Tibial artery (tissue), 4 donors: Measurements from ENCODE around the gene ACER3.

Source experiments
- DNase-seq, 2 donors: peaks; one replicate each; pipeline ENCODE4 v3.0.0-alpha.2; 2019
- H3K27ac ChIP-seq, 2 donors: fragments of 200-600 bp; sonication (generic) in 1 of 2; 1 replicate in 1 of 2; 2 replicates in 1 of 2; pipeline ENCODE4 v1.5.1; 2018 to 2019; ENCODE audit warnings: mild to moderate bottlenecking in 1 of 2
- H3K27me3 ChIP-seq, 2 donors: fragments of 200-600 bp; sonication (generic) in 1 of 2; one replicate each; pipeline versions ENCODE4 v1.5.1 to v1.6.0; 2016 to 2019
- H3K36me3 ChIP-seq, 3 donors: fragments of 200-600 bp; sonication (generic) in 2 of 3; one replicate each; pipeline ENCODE4 v1.5.1; 2016 to 2019; ENCODE audit warnings: mild to moderate bottlenecking in 2 of 3
- H3K4me1 ChIP-seq, 4 donors: fragments of 200-600 bp; sonication (generic) in 2 of 4; 1 replicate in 3 of 4; 2 replicates in 1 of 4; pipeline ENCODE4 v1.5.1; 2016 to 2019
- H3K4me3 ChIP-seq, 2 donors: fragments of 200-600 bp; sonication (generic) in 1 of 2; 1 replicate in 1 of 2; 2 replicates in 1 of 2; pipeline ENCODE4 v1.5.1; 2018 to 2019; ENCODE audit warnings: mild to moderate bottlenecking in 2 of 2
- H3K9me3 ChIP-seq, 3 donors: fragments of 200-600 bp; sonication (generic) in 1 of 3; one replicate each; pipeline ENCODE4 v1.5.1; 2016 to 2019
- CTCF ChIP-seq, 2 experiments: fragments of 200-600 bp in 1 of 2; fragments of 450-650 bp in 1 of 2; IDR thresholded peaks; one replicate each; pipeline ENCODE4 v1.5.1; 2017 to 2019; ENCODE audit warnings: antibody characterized with exemption in 2 of 2, mild to moderate bottlenecking in 1 of 2, moderate library complexity in 1 of 2
- intact Hi-C: fragments of 100-400 bp; cut with DNase I; formaldehyde crosslinking; loops from one replicate; pipeline ENCODE4 v1.15.0; 2023; ENCODE audit warnings: low total_unique reads

Gene ACER3

GRCh38 chr11:76927160-76927559 is 66.4 kb downstream of the ACER3 start:
- no peaks in the 10 kb centered on the region for H3K4me1 ChIP-seq
- peaks cover 0 to 4% (median 2%) of the 10 kb centered on the region in 3 donors for H3K36me3 ChIP-seq
- no peak for DNase-seq
- no peak for TF ChIP-seq CTCF (IDR thresholded peaks at IDR 0.05)
- H3K9me3 ChIP-seq = no peaks in the 10 kb centered on the region
- no peak overlapping the region for H3K27ac ChIP-seq
- intact Hi-C loops = no loop called here
- no peak overlapping the region for H3K4me3 ChIP-seq
- no peaks in the 10 kb centered on the region for H3K27me3 ChIP-seq

GRCh38 chr11:76935042-76935441 is 74.3 kb downstream of the ACER3 start:
- no peak overlapping the region for H3K27ac ChIP-seq
- intact Hi-C loops = no loop called here
- TF ChIP-seq CTCF (IDR thresholded peaks at IDR 0.05) = no peak

GRCh38 chr11:76939219-76939631 is 78.5 kb downstream of the ACER3 start:
- H3K27me3 ChIP-seq = no peaks in the 10 kb centered on the region
- intact Hi-C loops = no loop called here
- no peak overlapping the region for H3K4me3 ChIP-seq
- no peak for TF ChIP-seq CTCF (IDR thresholded peaks at IDR 0.05)
- peaks cover 0 to 18% (median 16%) of the 10 kb centered on the region in 3 donors for H3K36me3 ChIP-seq
- no peak overlapping the region for H3K27ac ChIP-seq
- no peaks in the 10 kb centered on the region for H3K4me1 ChIP-seq
- no peak for DNase-seq
- H3K9me3 ChIP-seq = peaks cover 0 to 11% (median 2%) of the 10 kb centered on the region in 3 donors

More at GRCh38 chr11:76935042-76935441, 74.3 kb downstream of the ACER3 start:
- H3K4me3 ChIP-seq = no peak overlapping the region
- DNase-seq = no peak
- H3K4me1 ChIP-seq = no peaks in the 10 kb centered on the region
- H3K36me3 ChIP-seq = peaks cover 5 to 23% (median 22%) of the 10 kb centered on the region in 3 donors
- no peaks in the 10 kb centered on the region for H3K27me3 ChIP-seq
- peaks cover 0 to 11% (median 0%) of the 10 kb centered on the region in 3 donors for H3K9me3 ChIP-seq

GRCh38 chr11:76944225-76944624 is 83.5 kb downstream of the ACER3 start:
- intact Hi-C loops = no loop called here
- Histone ChIP-seq H3K27ac (no peak overlapping the region), H3K4me3 (no peak overlapping the region), H3K36me3 (peaks cover 0 to 5% (median 0%) of the 10 kb centered on the region in 3 donors), H3K27me3 (no peaks in the 10 kb centered on the region), H3K4me1 (no peaks in the 10 kb centered on the region), H3K9me3 (peaks cover 0 to 4% (median 0%) of the 10 kb centered on the region in 3 donors)
- no peak for TF ChIP-seq CTCF (IDR thresholded peaks at IDR 0.05)
- no peak for DNase-seq

GRCh38 chr11:76946223-76946622 is 85.5 kb downstream of the ACER3 start:
- Histone ChIP-seq H3K4me1 (no peaks in the 10 kb centered on the region), H3K27ac (no peak overlapping the region), H3K4me3 (no peak overlapping the region), H3K9me3 (peaks cover 0 to 4% (median 0%) of the 10 kb centered on the region in 3 donors), H3K36me3 (peaks cover 0 to 5% (median 0%) of the 10 kb centered on the region in 3 donors), H3K27me3 (no peaks in the 10 kb centered on the region)
- no peak for DNase-seq
- intact Hi-C loops = no loop called here
- TF ChIP-seq CTCF (IDR thresholded peaks at IDR 0.05) = no peak

GRCh38 chr11:76947190-76947589 is 86.5 kb downstream of the ACER3 start:
- no peaks in the 10 kb centered on the region for H3K27me3 ChIP-seq
- no peak overlapping the region for H3K4me3 ChIP-seq
- intact Hi-C loops = no loop called here
- no peaks in the 10 kb centered on the region for H3K4me1 ChIP-seq
- no peak for DNase-seq
- no peak overlapping the region for H3K27ac ChIP-seq
- peaks cover 0 to 4% (median 0%) of the 10 kb centered on the region in 3 donors for H3K9me3 ChIP-seq
- H3K36me3 ChIP-seq = peaks cover 0 to 5% (median 0%) of the 10 kb centered on the region in 3 donors
- TF ChIP-seq CTCF (IDR thresholded peaks at IDR 0.05) = no peak
